Dedifferentiated amniotic fluid mesenchymal stem cell (primary cell): ENCODE results near the gene SRSF5.
"Not testable (repeated sequence)": the region's sequence is repeated elsewhere in the genome, so short reads cannot be mapped to it uniquely, and the experiment has no call there.

Experiments
- DNase-seq: peaks from one replicate; pipeline ENCODE4 v3.0.0-alpha.2; 2016; ENCODE audit errors: extremely low spot score

The SRSF5 gene

DNA sequence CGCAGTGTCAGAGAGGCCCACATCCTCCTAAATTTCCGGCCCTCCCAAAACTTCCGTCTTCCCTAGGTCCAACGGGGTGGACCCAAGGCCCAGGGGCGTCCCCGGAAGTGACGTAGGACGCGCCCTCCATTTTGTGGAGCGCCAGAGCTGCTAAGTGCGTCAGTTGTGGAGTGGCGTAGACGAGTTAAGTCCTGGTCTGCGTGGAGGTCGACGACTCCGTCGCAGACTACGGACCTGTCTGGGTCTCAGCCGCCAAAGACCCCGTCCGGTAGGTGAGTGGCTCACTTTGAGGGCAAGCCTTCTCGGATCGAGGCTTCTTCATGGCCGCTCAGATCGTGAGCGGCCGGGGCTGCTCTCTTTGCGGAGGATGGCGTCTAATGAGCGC lies at the start of gene SRSF5:
Gene SRSF5, plus strand, starts transcription at position 159 of the 385 bp plus-strand sequence. CDS start 1,015 bp downstream, outside the sequence.
- DNase-seq: peak; percentile 96

DNA sequence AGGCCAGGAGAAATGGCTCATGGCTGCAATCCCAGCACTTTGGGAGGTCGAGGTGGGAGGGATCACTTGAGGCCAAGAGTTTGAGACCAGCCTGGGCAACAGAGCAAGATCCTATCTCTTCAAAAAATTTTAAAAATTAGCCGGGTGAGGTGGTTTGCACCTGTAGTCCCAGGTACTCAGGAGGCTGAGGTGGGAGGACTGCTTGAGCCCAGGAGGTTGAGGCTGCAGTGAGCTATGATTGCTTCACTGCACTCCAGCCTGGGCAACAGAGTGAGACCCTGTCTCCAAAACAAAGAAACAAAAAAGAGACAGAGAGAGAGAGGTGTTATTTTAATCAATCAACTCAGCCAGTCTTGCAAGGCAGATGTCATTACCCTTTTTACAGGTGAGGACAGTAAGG lies 48.3 kb upstream of the SRSF5 start:
- DNase-seq: not testable (repeated sequence)

DNA sequence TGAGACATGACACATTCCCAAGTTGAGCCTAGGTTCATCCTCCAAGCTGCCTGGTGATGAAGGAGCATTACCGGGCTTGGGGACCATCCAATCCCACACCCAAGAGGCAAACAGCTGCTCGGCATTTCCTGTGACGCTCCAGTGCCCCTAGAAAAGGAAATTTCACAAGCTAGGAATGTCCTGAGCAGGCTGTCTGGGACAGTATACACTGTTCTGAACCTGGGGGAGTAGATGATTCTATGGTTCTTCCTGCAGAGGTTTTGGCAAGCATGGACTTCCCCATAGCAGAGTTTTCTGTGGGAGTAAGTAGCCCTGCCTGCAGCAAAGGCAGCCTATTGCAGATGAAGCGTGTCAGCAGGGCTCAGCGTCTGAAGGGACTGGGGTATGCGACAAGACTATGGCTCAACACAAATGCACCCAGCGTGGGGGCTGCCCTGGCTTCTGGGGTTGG lies 47.4 kb upstream of the SRSF5 start:
- peak; percentile 65 for DNase-seq

DNA sequence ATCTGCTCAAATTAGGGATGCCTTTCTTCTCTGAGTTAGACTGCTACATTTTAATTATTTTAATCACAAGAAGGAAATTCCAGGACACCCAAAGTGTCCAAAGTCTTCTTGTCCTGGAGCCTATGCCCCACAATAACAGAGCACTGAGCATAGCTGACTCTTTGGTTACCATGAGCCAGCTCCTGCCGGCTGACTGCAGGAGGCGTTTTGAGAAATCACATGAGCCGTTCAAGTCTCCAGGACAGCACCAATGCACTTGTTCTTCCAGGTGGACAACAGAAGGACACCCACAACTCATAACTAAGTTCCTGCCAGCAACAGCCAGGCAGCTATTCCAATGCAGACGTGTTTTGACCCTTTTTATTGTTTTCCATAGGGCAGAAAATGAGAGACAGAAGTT lies 46.0 kb upstream of the SRSF5 start:
- no peak for DNase-seq

DNA sequence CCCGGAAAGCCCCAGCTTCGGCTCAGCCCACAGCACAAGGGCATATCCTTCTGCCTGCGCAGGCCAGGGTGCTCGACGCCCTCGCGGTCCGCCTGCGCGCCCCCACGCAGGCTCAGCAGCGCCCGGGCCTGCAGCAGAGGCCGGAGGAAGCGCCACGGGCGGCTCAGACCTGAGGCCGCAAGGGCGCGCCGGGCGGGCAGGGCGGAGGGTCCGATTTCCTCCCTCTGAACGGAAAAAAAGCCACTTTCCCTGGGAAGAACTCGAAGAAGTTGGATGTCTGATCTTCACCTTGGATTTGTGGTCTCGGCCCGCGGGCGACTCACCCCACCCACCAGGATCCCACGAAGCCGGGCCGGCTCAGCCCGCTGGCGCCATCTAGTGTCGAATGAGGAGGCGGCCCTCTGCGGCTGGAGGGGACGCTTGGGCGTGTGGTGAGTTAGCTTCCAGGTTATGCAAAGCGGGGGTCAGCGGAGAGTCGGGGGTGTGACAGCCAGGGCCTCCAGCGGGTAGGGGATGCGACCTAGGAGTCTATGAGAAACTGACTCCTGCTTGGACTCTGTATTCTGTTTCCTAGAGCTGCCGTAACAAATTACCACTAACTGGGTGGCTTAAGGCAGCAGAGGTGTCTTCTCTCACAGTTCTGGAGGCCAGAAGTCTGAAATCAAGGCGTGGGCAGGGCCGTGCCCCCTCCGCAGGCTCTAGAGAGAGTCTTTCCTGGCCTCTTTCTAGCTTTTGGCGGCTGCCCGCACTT lies 40.0 kb upstream of the SRSF5 start:
- DNase-seq: peak; percentile 59

DNA sequence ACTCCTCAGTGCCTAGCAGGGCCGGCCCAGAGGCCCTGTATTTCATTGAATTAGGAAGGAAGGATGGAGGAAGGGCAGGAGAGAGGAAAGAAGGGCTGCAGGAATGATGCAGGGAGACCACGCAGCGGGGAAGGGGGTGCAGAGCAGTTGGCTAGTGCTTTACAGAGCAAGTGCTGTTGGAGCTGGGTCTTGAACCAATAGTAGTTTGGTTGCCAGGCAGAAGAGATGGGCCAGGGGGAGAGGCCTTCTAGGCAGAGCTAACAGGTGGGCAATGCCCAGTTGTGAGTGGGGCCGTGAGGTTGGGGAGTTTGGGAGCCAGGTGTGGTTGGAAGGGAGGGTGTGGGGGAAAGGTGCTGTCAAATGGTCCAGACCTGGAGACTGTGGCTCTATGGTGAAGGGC lies 39.1 kb upstream of the SRSF5 start:
- DNase-seq: no peak

DNA sequence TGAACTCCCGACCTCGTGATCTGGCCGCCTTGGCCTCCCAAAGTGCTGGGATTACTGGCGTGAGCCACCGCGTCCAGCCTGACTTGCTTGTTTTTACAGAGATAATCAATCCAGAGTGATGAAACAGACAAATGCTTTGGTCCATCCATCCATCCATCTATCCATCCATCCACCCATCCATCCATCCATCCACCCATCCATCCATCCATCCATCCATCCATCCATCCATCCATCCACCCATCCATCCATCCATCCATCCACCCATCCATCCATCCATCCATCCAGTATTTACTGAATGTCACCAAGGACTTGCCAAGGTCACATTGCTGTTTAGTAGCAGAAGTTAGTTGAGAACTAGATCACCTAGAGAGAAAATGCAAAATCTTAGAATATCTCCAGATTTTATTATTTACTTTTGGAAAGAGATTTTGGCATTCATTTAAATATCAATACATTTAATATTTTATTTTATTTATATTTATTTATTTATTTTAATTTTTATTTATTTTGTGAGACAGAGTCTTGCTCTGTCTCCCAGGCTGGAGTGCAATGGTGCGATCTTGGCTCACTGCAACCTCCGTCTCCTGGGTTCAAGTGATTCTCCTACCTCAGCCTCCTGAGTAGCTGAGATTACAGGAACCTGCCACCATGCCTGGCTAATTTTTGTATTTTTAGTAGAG lies 34.9 kb upstream of the SRSF5 start:
- DNase-seq: not testable (repeated sequence)

DNA sequence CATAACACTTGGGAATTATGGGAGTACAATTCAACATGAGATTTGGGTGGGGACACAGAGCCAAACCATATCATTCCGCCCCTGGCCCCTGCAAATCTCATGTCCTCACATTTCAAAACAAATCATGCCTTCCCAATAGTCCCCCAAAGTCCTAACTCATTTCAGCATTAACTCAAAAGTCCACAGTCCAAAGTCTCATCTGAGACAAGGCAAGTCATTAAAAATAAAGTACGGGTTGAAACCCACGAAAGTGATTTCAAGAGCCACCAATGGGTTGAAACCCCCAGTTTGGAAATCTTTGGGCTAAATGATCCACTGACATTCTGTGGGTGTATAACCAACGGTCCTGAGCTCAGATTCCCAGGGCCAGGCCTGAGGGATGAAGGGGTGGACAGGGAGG lies 30.5 kb upstream of the SRSF5 start:
- DNase-seq: not testable (repeated sequence)

DNA sequence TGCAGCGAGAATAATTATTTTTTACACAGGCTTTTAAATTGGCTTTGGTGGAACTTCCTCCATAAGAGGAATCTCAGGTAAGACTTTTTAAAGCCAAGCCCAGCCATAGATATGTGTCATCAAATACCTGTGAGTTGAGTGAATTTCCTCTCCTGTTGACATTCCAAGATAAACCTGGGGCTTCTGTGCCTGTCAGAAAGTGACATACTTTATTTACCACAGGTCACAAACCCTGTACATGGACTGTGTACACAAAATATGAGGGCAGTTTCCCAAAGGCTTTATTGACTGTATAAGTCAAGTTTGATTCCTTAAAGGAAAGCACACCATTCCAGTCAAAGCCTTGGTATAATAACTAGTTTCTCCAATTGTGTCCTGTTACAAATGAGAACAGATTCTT lies 25.9 kb upstream of the SRSF5 start:
- no peak for DNase-seq

DNA sequence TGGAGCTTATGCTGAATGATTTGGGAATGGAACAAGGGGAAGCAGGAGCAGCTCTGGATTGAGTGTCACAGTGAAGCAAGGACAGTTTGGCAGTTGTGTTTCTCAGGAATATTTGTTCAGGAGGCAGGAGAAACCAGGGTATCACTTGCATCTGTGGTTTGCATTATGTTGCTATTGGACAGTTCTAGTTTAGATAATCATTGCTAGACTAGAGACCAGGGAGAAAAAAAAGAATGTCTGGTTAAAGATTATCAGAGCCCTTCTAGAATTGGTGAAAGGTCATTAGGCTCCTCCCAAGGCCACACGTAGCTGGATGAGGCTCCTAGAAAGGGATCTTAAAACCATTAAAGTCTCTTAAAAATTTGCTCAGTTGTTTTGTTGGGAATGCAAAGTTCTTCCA lies 17.0 kb upstream of the SRSF5 start:
- DNase-seq: no peak

DNA sequence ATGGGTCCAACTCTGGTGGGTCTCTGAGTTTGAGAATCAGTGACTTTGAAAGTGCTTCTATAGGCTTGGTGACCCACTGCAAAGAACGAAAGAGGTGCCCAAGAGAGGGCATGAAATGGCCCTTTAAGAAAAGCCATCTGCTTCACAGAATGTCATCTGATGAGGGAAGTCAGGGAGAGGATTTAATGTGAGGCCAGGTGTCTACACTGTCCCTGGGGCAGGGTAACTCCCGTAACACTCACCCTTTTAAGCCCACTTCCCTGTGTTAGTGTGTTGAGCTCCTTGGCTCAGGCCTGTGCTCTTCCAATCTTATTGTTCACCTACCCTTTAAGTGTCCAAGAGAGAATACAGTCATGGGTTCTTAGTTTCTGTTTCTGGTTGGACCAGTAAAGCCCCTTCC lies 16.4 kb upstream of the SRSF5 start:
- no peak for DNase-seq

DNA sequence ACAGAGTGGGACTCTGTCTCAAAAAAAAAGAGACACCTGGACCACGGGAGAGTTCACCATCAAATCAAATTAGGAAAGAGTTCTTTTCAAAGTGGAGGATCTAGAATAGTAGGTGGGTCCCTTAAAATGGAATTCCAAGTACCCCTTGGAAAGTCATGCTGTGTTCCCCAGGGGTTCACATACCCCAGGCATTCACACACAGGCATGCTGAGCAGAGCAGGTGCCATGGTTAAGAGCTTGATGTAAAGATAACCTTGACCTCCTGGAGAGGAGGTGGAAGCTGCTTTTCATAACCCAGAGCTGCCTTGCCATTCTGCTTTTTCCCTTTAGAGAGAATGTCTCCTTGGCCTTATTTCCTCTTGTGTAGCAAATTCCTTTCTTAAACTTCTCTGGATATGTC lies 14.2 kb upstream of the SRSF5 start:
- no peak for DNase-seq

DNA sequence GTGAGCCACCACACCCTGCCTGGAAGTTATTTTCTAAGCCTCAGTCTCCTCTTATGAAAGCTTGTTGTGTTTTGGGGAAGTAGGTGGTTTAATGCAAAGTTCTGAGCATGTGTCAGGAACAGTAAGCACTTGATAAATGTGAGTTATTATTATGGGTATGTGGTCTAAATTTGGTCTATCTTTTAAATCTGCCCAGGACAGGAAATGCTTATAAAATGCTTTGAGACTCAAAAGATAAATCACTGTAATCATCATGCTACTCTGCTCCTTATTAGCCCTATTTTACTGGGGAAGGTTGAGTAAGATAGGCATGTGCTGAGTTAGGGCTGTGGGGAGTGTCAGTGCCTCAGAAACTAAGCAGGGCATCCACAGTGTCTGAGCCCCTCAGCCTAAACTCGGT lies 13.1 kb upstream of the SRSF5 start:
- no peak for DNase-seq

DNA sequence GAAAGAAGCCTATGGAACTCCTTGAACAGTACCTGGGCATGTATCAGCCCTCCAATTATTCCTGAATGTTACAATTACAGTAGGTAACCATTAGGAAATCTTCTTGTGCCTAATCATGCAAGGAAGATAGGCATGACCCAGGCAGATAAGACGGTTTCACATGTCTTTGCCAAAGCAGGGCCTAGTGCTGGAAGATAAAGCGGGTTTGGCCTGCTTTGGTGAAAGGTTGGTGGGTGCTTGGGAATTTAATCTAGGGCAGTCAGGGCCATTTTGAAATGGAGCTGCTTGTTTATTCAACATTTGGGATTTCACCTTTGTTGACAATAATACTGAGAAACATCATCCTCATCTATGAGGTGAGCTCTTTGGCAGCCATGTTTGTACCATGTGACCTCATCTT lies 12.5 kb upstream of the SRSF5 start:
- DNase-seq: no peak

DNA sequence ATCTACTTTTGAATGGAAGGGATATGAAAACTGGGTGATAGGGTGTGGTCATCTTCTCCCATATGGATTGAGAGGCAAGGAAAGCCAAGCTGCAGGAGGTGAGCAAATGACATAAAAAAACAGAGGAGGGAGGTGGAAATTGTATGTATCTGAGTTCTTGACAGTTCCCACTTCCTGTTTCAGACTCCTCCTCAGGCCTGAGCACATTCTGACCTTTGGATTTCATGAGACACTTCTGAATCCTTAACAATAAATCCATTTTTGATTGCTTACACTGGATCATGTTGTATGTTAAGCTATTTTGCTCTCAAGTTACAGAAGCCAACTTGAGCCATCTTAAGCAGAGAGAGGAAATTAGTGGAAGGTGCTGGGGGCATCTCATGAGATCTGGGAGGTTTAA lies 11.6 kb upstream of the SRSF5 start:
- no peak for DNase-seq

DNA sequence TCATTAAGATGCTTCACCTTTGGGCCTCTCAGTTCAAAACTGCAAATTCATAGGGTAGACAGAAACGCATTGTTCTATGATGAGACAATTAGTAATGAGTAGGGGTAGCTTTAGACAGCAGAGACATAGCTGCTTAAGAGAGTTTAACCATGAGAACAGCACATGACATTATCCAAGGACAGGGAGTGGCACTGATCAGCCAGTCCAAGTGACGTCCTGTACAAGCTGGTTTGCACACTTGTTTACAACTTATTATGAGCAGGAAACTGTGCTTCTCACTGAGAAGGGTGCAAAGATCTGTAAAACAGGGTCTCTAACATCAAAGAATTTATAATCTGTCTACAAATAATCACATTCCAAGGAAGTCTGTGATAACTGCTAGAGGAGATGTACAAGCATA lies 11.2 kb upstream of the SRSF5 start:
- DNase-seq: no peak

DNA sequence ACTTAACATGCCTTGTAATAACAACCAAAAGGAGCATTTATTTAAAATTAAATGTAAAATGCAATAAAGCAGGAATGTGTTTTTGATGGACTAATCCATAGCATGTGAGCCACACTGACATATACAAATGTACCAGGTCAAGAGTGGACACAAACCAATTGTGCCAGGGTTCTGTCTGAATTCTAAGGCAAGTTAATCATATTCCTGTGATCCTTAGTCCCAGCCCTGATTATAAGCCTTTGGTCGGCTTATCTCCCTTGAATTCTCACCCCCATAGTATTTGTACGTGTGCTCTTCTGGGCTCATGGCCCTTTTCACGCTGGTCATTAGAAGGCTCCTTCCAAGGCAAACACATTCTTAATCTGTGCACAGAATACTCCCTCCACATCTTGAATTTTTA lies 10.6 kb upstream of the SRSF5 start:
- DNase-seq: no peak

DNA sequence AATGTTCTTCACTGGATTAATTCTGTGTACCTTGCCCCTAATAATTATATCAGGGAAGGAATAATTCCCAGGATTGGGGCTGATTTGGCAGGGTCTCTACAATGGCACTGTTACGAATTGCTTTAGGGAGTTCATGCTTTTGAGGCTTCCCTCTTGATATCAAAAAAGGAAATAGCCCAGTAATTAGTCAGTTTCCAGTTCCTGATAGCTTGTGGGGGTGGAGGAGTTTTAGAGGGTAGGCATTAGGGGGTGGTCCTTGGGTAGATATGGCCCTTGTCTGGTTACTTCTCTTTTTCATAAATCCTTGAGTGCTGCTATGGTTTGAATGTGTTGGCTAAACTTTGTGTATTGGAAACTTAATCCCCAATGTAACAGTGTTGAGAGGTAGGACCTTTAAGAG lies 6.1 kb upstream of the SRSF5 start:
- no peak for DNase-seq

DNA sequence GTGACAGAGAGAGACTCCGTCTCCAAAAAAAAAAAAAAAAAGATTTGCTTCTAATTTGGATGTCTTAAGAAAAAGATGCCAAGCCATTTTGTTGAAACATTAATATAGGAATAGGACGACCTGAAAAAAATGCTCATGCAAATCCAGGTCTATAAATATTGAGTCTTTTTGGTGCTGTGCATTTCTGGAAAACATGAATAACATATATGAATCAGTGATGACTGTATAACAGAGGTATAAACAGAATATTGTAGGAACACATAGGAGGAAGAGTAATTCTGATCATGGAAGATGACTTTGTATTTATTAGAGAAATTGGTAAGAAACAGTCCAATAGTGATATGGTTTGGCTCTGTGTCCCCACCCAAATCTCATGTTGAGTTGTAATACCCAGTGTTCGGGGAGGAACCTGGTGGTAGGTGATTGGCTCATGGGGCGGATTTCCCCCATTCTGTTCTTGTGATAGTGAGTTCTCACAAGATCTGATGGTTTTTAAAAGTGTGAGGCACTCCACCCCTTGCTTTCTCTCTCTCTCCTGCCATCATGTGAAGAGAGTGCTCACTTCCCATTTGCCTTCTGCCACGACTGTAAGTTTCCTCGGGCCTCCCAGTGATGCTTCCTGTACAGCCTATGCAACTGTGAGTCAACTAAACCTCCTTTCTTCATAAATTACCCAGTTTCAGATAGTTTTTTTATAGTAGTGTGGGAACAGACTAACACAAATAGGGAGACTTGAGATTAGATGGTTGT lies 3.0 kb upstream of the SRSF5 start:
- no peak for DNase-seq

DNA sequence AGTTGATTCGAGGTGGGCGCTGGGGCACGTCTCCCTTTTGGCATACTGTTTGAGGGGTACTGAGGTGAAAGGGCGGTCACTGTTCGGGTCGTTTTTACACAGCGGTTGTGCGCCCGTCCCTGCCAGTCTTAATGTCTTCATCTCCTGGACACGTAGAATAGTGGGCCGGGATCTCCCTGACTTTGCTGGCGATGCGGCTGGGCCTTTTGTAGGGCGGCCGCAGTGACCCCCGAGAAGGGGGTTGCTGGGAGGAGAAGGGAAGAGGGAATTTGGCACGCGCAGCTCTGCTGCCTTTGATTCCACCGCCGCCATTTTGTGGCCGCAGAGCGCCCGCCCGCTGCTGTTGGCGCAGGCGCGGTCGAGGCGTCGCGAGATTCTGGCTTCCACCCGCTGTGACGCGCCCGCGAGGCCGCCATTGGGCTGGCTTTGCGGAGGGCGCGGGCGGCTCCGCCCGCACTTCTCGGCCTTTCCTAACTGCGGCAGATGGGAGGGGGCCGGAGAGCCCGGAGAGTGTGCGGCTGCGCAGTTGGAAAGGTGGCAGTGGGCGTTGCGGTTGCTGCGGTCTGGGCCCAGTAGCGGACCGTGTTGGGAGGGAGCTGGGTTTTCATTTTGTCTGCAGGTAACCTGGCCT lies 542 bp downstream of the SRSF5 start:
- peak; percentile 86 for DNase-seq

DNA sequence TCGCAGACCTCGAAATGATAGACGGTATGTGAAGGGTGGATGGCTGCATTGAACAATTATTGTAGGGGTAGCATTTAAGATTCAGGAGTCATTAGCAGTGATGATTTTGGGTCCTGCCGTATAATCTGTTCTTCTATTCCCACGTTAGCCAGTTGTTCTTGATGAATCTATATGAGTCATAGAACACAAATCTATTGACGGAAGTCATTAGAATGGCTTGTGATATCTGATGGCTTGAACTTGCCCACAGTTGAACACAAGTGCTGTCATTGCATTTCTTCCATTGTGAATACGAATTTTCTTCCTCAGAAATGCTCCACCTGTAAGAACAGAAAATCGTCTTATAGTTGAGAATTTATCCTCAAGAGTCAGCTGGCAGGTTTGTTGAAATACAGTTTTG lies 1.9 kb downstream of the SRSF5 start:
- DNase-seq: no peak

DNA sequence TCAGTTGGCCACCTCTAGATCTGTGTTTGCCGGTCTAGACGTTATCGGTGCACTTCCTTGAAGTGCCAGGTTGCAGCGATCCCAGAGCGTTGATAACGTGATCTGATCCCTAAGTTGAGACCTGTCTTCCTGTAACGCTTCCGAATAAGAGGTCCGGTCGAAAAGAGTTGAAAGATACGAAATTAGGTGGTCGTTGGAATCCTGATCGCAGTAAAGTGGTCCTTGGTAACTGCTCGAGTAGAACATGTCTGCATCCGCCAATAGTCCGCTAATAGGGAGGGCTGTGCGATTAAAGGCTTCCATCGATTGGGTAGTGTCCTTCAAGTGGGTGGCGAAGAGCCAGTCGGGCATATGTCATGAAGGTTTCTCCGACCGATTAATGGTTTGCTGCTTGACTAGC lies 2.7 kb downstream of the SRSF5 start:
- DNase-seq: no peak
